PC-3 (cell line): ENCODE data around the gene PTPRD.

Experiments
- CTCF ChIP-seq: fragments of 300-600 bp; sonication (generic); conservative IDR thresholded peaks from 2 replicates; pipeline ENCODE4 v1.5.1; 2017; ENCODE audit warnings: antibody characterized with exemption, low read depth, mild to moderate bottlenecking, low read length
- EZH2phosphoT487 ChIP-seq: fragments of 300-600 bp; sonication (generic); IDR thresholded peaks from 2 replicates; pipeline ENCODE4 v1.6.1; 2018; ENCODE audit warnings: mild to moderate bottlenecking, antibody characterized with exemption, low read length, borderline replicate concordance

GRCh38 chr9:8679371-8679822 lies 1933.4 kb downstream of the PTPRD start:
- no peak for TF ChIP-seq CTCF
- no peak for TF ChIP-seq EZH2phosphoT487
